NT2/D1 (cell line): ENCODE data around the gene MSX1.

Experiments used
- SUZ12 ChIP-seq: IDR thresholded peaks from 2 replicates; pipeline ENCODE4 v1.6.1; 2011; ENCODE audit not compliant: insufficient read length, insufficient read depth; ENCODE audit errors: extremely low read depth
- YY1 ChIP-seq: IDR thresholded peaks from 2 replicates; pipeline ENCODE4 v1.6.1; 2011; ENCODE audit not compliant: insufficient read length, insufficient read depth
- ZNF274 ChIP-seq: IDR thresholded peaks from 2 replicates; pipeline ENCODE4 v1.6.1; 2011; ENCODE audit warnings: mild to moderate bottlenecking, low read depth, low read length

- TF ChIP-seq YY1 (no peak), SUZ12 (peak; percentile 7), ZNF274 (no peak)
These were observed 5.4 kb upstream of the MSX1 start for GRCh38 chr4:4853921-4854648.
